CD4-positive, alpha-beta T cell treated with Interleukin-2 at 100 ng/mL for 4 hours (primary cell): ENCODE results near the gene GPR31.

Source experiments
- DNase-seq: peaks from one replicate; pipeline ENCODE4 v3.0.0-alpha.2; 2020; ENCODE audit warnings: low spot score

The GPR31 gene

GRCh38 chr6:167137881-167138280 lies 19.9 kb downstream of the GPR31 start:
- DNase-seq, result no peak

- DNase-seq, result no peak
Observed at GRCh38 chr6:167137081-167137480, 20.7 kb downstream of the GPR31 start.

DNA sequence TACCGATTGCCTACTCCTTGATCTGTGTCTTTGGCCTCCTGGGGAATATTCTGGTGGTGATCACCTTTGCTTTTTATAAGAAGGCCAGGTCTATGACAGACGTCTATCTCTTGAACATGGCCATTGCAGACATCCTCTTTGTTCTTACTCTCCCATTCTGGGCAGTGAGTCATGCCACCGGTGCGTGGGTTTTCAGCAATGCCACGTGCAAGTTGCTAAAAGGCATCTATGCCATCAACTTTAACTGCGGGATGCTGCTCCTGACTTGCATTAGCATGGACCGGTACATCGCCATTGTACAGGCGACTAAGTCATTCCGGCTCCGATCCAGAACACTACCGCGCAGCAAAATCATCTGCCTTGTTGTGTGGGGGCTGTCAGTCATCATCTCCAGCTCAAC lies 21.4 kb downstream of the GPR31 start:
- DNase-seq, result no peak

GRCh38 chr6:167134448-167135328 lies 23.1 kb downstream of the GPR31 start:
- no peak for DNase-seq

DNA sequence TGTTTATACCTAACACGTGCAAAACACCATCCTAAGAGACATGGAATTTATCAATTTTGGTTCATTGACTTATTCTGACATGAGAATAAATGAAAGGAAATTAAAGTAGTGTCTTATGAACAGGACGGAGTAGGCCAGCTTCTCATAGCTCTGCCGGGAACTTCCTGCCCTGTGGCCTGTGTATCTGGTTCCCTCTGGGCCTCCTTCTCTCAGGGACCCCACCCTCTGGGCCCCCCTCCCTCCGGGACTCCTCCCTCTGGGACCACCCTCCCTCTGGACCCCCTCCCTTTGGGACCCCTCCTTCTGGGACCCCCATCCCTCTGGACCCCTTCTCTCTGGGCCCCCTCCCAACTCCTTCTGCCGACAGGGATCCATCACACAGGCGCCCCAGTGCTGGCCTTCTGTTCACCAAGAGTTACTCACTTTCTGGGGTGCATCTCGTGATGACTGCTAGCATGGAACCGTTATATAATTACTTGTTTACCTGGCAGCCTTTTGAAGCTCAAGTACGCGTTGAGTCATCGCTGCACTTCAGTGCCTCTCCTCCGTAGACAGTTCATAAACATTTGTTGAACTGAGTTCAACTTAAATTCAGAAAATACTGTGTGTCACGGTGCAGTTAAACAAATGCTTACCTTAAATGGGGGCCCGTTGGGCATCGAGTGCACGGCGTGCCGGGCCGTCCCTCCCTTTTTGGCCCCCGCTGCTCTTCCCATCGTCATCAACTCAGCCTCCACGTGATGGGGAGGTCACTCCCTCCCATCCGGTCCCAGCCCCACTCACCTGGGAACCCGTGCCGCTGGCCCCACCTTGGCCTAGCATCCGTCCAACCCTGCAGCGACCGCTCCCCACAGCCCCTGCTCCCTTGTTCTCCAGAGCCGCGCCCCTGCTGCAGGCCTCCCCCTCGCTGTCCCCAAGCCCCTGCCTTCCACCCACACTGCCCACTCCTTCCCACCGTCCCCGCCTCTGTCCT lies 26.8 kb downstream of the GPR31 start:
- DNase-seq, result peak; percentile 40

DNA sequence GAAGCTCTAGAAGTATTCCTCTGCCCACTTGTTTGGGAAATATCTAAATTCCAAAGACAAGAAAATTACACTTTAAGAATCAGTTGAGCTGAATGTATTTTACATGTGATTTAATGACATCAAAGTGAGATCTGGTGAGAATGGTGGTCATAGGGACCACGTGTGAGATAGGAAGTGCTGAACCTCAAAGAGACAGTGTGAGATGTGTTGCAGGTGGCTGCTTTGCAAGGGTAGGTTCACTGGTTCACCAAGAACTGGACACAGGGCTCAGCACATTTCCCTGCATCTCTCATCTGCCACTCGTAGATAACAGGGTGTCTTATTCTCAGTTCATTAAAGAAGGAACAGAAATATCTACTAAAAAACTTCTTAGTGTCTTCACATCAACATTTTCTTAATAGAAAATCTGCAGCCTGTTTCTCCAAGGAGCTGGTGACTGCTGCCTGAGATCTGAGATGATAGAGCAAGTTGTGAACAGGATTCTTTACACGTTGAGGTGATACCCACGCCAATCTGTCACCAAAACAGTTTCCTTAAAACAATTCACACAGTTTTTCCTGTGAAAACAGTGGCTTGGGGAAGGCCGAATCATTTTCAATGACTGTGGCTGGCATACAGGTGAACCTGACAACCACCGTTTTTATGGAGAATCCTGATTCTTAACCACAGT lies 27.6 kb downstream of the GPR31 start:
- no peak for DNase-seq

DNA sequence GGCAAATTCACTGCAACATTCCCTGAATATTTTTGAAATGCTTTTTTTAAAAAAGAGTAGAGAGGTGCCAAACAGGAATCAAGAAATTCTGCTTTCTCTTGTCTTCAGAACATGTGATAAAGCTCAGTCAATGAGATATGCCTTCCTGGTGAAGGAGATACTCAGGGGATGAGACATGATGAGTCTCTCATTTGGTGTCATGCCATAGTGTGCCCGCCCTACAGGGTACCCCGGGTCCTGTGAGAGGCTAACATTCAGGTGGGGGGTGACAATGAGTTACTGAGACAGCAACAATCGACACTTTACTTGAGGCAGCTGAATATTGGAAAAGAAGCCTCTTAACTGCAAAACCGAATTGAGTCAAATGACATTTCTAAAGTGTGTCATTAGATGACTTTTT lies 28.2 kb downstream of the GPR31 start:
- DNase-seq, result no peak

- DNase-seq, result no peak
Observed at GRCh38 chr6:167129159-167129558, 28.6 kb downstream of the GPR31 start.

DNA sequence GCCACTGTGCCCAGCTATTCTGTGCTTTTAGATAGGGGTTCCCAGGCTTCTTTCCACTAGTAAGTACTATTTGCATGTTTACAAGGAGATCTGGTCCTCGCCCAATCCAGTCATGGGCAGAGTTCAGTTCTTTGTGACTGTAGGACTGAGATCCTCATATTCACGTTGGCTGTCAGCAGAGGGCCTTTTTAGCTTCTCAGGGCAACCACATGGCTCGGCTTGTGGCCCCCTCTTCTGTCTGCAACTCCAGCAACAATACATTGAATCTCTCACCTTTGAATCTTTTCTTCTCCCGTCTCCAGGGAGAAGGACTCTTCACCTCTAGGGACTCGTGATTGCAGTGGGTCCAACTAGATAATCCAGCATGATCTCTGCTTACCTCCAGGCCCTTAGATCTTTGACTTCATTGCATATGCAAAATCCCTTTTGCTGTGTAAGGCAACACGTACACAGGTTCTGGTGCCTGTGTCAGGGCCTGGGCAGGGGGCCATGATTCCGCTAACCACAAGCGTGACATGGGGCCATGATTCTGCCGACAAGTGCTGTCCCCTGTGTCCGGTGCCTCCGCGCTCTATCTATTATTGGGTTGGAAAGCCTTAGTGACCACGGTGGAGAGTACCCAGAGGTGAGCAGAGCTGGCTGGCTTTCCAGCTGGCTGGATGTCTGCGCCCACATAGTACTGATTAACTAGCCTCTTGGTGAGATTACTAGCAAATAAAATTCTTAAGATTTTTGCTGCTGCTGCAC lies 29.8 kb downstream of the GPR31 start:
- DNase-seq, result no peak

- no peak for DNase-seq
Observed at GRCh38 chr6:167125855-167126349, 31.9 kb downstream of the GPR31 start.

- no peak for DNase-seq
Observed at GRCh38 chr6:167125410-167125809, 32.4 kb downstream of the GPR31 start.

GRCh38 chr6:167124753-167125152 lies 33.0 kb downstream of the GPR31 start:
- no peak for DNase-seq

DNA sequence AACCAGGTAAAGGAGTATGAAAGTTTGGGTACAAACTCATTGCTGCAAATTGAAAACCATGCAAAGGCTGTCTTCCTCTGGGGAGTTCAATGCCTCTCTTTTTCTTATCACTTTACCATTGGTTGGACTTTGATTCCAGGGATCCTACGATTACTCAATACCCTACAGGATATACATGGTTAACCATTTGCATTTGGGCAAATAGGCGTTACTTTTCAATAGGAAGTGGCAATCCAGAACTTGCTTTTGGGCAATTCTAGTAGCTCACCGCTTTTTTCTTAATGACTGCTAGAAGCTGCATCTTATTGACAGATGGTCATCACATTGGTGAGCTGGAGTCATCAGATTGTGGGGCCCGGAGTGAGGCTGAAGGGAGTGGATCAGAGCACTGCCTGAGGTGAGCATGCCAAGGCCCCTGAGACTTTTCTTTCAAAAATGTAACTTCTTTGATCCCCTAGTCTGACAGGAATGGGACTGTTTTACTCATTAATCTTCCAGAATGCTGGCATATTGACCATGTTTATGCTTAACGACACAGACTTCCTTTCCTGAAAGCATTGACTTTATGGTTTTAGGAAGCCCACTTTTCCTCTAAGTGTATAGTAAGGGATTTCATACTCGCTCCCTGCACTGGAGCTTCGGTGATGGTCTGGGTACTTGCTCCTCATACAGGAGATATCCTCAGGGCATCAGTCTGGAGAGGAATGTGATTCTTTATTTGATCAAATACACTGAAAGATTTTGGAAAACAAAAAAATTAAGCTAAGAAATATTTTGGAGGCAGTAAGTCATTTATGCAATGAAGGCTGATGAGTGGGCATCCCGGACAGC lies 34.7 kb downstream of the GPR31 start, which contains the start of gene CCR6:
CCR6 (plus strand) TSS at position 270 of the 831 bp plus-strand sequence. CDS start 13,039 bp downstream, outside the sequence.
- no peak for DNase-seq

DNA sequence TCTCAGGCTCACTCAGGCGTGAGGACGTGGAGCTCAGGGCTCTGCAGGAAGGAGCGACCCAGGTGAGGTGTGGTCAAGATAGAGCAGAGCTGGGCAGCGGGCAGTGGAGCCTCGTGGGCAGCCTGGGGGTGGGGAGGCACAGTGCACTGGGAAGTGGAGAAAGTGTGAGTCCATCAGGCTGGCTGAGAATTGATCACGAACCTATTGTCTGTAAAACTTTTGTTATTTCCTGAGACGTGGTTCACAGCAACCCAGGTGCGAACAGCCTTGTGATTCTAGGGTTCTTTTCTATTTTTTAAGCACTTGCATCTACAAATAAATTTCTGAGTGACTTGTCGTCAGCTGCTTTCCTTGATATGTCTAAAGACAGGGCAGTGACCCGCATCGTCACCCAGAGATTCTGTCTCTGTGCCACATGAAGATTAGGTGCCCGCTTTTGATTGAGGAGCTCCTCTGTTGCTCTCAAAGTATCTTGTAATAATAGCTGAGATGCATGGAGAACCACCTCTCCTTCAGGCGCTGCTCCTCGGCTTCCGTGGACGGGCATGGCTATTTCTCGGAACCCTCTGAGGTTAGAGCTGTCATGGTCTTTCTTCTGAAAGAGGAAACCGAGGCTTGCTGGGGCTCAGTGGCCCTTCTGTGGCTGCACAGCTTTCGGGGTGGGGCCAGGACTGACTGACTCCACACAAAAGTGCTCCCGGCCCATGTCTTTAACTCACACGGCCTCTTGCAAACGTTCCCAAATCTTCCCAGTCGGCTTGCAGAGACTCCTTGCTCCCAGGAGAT lies 35.5 kb downstream of the GPR31 start:
- DNase-seq, result peak; percentile 29

GRCh38 chr6:167121335-167121841 lies 36.4 kb downstream of the GPR31 start:
- DNase-seq, result no peak

DNA sequence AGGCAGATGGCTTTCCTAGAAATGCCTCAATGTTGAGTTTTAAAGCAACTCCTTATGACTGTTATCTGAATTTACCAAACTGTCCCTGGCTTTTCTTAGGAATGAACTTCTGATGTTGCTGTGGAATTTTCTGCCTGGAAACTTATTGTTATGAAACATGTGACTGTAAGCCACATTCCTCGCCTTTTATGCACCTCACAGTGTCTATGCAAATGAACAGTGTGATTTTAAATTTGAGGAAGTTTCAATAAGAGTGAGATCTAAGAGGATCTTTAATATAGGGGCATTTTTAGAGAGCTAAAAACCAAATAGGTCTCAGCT lies 37.2 kb downstream of the GPR31 start:
- no peak for DNase-seq

DNA sequence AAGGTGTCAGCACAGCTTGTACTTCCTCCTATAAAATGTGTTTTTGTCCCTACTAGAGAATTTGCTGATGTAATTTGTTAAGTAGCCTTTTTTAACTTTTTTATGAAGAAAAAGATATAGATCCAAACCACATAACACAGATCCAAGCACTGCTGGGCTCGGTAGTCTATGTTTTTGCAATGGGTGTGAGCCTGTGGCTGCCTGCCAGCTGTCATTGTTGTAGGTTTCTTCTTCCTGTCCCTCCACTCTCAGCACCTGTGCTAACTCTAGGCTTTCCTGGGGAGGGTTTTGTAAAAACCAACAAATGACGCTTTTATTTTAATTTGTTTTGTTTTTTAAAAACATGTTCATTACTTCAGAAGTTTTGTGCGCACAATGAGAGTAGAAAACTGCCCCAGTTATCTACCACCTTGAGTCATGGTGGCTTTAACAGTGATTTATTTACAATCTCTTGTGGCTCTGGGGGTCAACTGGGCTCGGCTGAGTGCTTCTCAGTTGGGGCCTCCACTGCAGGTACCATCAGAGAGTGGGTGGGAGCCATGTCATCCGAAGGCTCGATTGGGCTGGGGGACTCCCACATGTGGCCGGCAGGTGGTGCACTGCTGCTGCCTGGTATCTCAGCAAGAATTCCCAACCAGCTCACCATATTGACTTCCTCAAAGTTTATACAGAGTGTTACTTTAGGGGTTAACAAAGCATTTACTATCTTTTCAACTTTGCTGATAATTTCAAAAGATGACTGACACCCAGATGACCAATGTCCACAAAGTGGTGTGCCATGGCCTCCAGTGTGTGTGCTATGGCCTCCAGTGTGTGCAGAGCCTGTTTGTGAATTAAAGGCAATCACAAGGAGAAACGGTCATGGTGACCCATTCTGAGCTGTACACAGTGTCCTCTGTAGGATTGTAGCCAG lies 37.9 kb downstream of the GPR31 start:
- DNase-seq, result peak; percentile 58

GRCh38 chr6:167118839-167119238 lies 38.9 kb downstream of the GPR31 start:
- no peak for DNase-seq
